HEK293 (cell line): ENCODE results near the gene FOXD1.

Source experiments
- CTCF ChIP-seq: fragments of 450-650 bp; formaldehyde crosslinking; IDR thresholded peaks from 2 replicates; pipeline ENCODE4 v1.5.1; 2016; ENCODE audit warnings: missing biosample characterization, missing genetic modification characterization
- REST ChIP-seq: fragments of 450-650 bp; formaldehyde crosslinking; IDR thresholded peaks from 2 replicates; pipeline ENCODE4 v1.5.1; 2016; ENCODE audit warnings: missing biosample characterization, missing genetic modification characterization
- SP2 ChIP-seq: fragments of 450-650 bp; formaldehyde crosslinking; IDR thresholded peaks from 2 replicates; pipeline ENCODE4 v1.5.1; 2016; ENCODE audit warnings: missing biosample characterization, missing genetic modification characterization
- YY1 ChIP-seq: fragments of 450-650 bp; formaldehyde crosslinking; IDR thresholded peaks from 2 replicates; pipeline ENCODE4 v1.5.1; 2018; ENCODE audit warnings: missing biosample characterization, missing genetic modification characterization
- ZBTB7A ChIP-seq: fragments of 450-650 bp; formaldehyde crosslinking; IDR thresholded peaks from 2 replicates; pipeline ENCODE4 v1.5.1; 2016; ENCODE audit warnings: low read depth, missing biosample characterization, missing genetic modification characterization
- ZNF121 ChIP-seq: fragments of 450-650 bp; formaldehyde crosslinking; IDR thresholded peaks from 2 replicates; pipeline ENCODE4 v1.5.1; 2016; ENCODE audit warnings: missing biosample characterization, missing genetic modification characterization
- ZNF394 ChIP-seq: fragments of 450-650 bp; formaldehyde crosslinking; IDR thresholded peaks from 2 replicates; pipeline ENCODE4 v1.5.1; 2016; ENCODE audit warnings: missing biosample characterization, missing genetic modification characterization, mild to moderate bottlenecking, moderate library complexity, borderline replicate concordance
- ZNF776 ChIP-seq: fragments of 450-650 bp; formaldehyde crosslinking; IDR thresholded peaks from 2 replicates; pipeline ENCODE4 v1.5.0; 2017; ENCODE audit warnings: missing biosample characterization, missing genetic modification characterization, borderline replicate concordance
- ZNF843 ChIP-seq: fragments of 450-650 bp; formaldehyde crosslinking; IDR thresholded peaks from 2 replicates; pipeline ENCODE4 v1.5.1; 2016; ENCODE audit warnings: missing biosample characterization, missing genetic modification characterization

GRCh38 chr5:73496984-73497457 lies 48.4 kb upstream of the FOXD1 start:
- TF ChIP-seq SP2 (no peak), CTCF (tag by site-specific recombination) (0 out of 2 replicates have a peak, but pooled peaks have one; percentile 44), YY1 (tag by site-specific recombination) (peak; percentile 49; the same call in 1 of the 2 replicates), ZNF394 (tag by site-specific recombination) (no peak), ZNF121 (no peak), ZNF776 (no peak), REST (no peak), ZBTB7A (tag by site-specific recombination) (no peak), ZNF843 (tag by site-specific recombination) (no peak)
